WERI-Rb-1 (cell line): ENCODE measurements around the gene TMOD3.

ENCODE experiments used
- DNase-seq: peaks from one replicate; pipeline ENCODE4 v3.0.0-alpha.2; 2020
- H3K27ac ChIP-seq: fragments of 250-450 bp; sonication (Bioruptor Pico); 2 replicates; pipeline ENCODE4 v1.5.1; 2020; ENCODE audit warnings: mild to moderate bottlenecking, moderate library complexity
- H3K27me3 ChIP-seq: fragments of 250-450 bp; sonication (Bioruptor Pico); 2 replicates; pipeline ENCODE4 v1.5.1; 2021; ENCODE audit warnings: mild to moderate bottlenecking, low read depth, moderate library complexity; ENCODE audit not compliant: insufficient read depth, severe bottlenecking
- H3K36me3 ChIP-seq: fragments of 250-450 bp; sonication (Bioruptor Pico); 2 replicates; pipeline ENCODE4 v1.5.1; 2020; ENCODE audit warnings: mild to moderate bottlenecking, moderate library complexity
- H3K4me3 ChIP-seq: 2 replicates; pipeline ENCODE4 v1.5.1; 2011; ENCODE audit warnings: low read depth, mild to moderate bottlenecking, control low read depth, low read length
- H3K9me3 ChIP-seq: fragments of 250-450 bp; sonication (Bioruptor Pico); 2 replicates; pipeline ENCODE4 v1.5.1; 2021; ENCODE audit warnings: mild to moderate bottlenecking, moderate library complexity; ENCODE audit not compliant: severe bottlenecking
- CTCF ChIP-seq: IDR thresholded peaks from 2 replicates; pipeline ENCODE4 v1.5.1; 2011; ENCODE audit warnings: low read depth, mild to moderate bottlenecking, control low read depth, inconsistent platforms, low read length

Gene TMOD3

GRCh38 chr15:51863131-51863530 is 33.7 kb downstream of the TMOD3 start:
- Histone ChIP-seq H3K27me3 (no peaks in the 10 kb centered on the region), H3K27ac (no peak overlapping the region), H3K4me3 (no peak overlapping the region), H3K9me3 (no peaks in the 10 kb centered on the region), H3K36me3 (peaks cover 29% of the 10 kb centered on the region)
- TF ChIP-seq CTCF, result no peak
- no peak for DNase-seq

GRCh38 chr15:51864408-51865056 is 35.1 kb downstream of the TMOD3 start:
- Histone ChIP-seq H3K27ac (no peak overlapping the region), H3K9me3 (no peaks in the 10 kb centered on the region), H3K4me3 (no peak overlapping the region), H3K27me3 (no peaks in the 10 kb centered on the region), H3K36me3 (peaks cover 29% of the 10 kb centered on the region)
- DNase-seq, result no peak
- TF ChIP-seq CTCF, result no peak

GRCh38 chr15:51865317-51865716 is 35.9 kb downstream of the TMOD3 start:
- H3K27ac ChIP-seq, result no peak overlapping the region
- H3K36me3 ChIP-seq, result peaks cover 30% of the 10 kb centered on the region
- no peaks in the 10 kb centered on the region for H3K27me3 ChIP-seq
- DNase-seq, result no peak
- H3K9me3 ChIP-seq, result no peaks in the 10 kb centered on the region
- H3K4me3 ChIP-seq, result no peak overlapping the region
- TF ChIP-seq CTCF, result no peak

GRCh38 chr15:51866161-51866560 is 36.7 kb downstream of the TMOD3 start:
- Histone ChIP-seq H3K36me3 (peaks cover 34% of the 10 kb centered on the region), H3K4me3 (no peak overlapping the region), H3K9me3 (no peaks in the 10 kb centered on the region), H3K27ac (no peak overlapping the region), H3K27me3 (no peaks in the 10 kb centered on the region)
- TF ChIP-seq CTCF, result no peak
- DNase-seq, result no peak

- no peaks in the 10 kb centered on the region for H3K9me3 ChIP-seq
- no peak overlapping the region for H3K4me3 ChIP-seq
- H3K27me3 ChIP-seq, result no peaks in the 10 kb centered on the region
- TF ChIP-seq CTCF, result no peak
- no peak for DNase-seq
- peaks cover 34% of the 10 kb centered on the region for H3K36me3 ChIP-seq
- no peak overlapping the region for H3K27ac ChIP-seq
These were observed 37.3 kb downstream of the TMOD3 start for GRCh38 chr15:51866751-51867150.

- Histone ChIP-seq H3K36me3 (peaks cover 25% of the 10 kb centered on the region), H3K9me3 (no peaks in the 10 kb centered on the region), H3K4me3 (no peak overlapping the region), H3K27me3 (no peaks in the 10 kb centered on the region), H3K27ac (no peak overlapping the region)
- no peak for DNase-seq
- TF ChIP-seq CTCF, result no peak
These were observed 39.6 kb downstream of the TMOD3 start for GRCh38 chr15:51869060-51869421.
